ENCODE data around the gene PANK1. TPM values are rescaled to one million over a fixed set of nuclear protein-coding genes. Genes with fewer than 3 reads are reported as not detected.

PANK1 gene
- total and polyA plus RNA-seq, 3 donors from 2014 or later: 6.3 to 15.3 (median 9.2) TPM

DNA sequence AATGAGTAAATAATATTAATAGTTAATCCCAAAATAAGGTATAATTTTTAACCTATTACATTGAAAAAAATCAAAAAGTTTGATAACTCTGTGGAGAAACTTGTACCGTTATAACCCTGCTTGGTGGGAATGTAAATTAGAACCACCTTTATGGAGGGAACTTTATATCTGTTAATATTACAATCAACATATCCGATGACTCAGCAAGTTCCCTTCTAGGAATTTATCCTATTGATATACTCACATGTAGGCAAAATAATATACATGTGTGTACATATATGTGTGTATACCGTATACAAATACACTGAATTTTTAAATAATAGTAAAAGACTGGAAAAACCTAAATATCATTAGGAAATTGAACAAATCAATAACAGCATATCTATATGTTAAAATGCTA, 54.7 kb downstream of the PANK1 start:
- WGBS, 2 donors: 76 to 96% methylated on average over 3 of the region's 3 CpGs
- Histone ChIP-seq H3K27ac (no peak overlapping the region), H3K27me3 (no peaks in the 10 kb centered on the region), H3K36me3 (ENCODE audit: low read depth, missing control alignments) (no peaks in the 10 kb centered on the region), H3K4me1 (no peaks in the 10 kb centered on the region), H3K4me3 (no peak overlapping the region), H3K9me3 (no peaks in the 10 kb centered on the region)
- TF ChIP-seq POLR2A (IDR thresholded peaks at IDR 0.05): no peak
- TF ChIP-seq, protein P1, sequence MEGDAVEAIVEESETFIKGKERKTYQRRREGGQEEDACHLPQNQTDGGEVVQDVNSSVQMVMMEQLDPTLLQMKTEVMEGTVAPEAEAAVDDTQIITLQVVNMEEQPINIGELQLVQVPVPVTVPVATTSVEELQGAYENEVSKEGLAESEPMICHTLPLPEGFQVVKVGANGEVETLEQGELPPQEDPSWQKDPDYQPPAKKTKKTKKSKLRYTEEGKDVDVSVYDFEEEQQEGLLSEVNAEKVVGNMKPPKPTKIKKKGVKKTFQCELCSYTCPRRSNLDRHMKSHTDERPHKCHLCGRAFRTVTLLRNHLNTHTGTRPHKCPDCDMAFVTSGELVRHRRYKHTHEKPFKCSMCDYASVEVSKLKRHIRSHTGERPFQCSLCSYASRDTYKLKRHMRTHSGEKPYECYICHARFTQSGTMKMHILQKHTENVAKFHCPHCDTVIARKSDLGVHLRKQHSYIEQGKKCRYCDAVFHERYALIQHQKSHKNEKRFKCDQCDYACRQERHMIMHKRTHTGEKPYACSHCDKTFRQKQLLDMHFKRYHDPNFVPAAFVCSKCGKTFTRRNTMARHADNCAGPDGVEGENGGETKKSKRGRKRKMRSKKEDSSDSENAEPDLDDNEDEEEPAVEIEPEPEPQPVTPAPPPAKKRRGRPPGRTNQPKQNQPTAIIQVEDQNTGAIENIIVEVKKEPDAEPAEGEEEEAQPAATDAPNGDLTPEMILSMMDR (IDR thresholded peaks at IDR 0.05): no peak
- intact Hi-C loops (cut with DNase I; ENCODE audit: low total_unique reads): no loop called here
- no peak for DNase-seq

DNA sequence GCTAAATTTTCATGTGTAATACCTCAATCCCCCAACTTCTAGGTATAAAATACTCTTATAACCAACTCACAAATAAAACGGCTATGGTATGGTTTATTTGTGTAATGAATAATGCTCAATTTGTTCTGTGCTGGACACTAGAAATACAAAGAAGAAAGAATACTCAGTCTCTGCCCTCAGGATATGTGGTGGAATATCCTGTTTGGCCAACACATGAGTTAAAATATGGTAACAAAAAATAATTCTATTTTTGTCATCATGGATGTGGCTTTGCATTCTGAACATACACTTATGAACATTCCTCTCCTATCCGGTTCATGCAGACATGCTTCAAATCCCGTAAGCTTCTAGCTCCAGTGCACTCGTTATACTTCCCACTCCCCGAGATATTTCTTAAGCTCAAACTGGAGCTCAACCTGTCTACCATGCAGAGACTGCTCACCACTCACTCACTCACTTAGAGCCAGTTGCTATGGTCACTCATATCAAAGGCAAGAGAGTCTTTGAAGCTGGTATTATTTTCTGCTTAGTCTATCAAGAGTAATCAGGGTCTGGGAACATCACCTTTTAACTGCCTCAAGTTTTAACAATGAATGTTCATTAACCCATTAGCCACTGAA, 55.8 kb downstream of the PANK1 start:
- TF ChIP-seq, protein P1 (IDR thresholded peaks at IDR 0.05): no peak
- TF ChIP-seq POLR2A (IDR thresholded peaks at IDR 0.05): no peak
- H3K36me3 ChIP-seq (ENCODE audit: low read depth, missing control alignments): no peaks in the 10 kb centered on the region
- intact Hi-C loops (cut with DNase I; ENCODE audit: low total_unique reads): no loop called here

DNA sequence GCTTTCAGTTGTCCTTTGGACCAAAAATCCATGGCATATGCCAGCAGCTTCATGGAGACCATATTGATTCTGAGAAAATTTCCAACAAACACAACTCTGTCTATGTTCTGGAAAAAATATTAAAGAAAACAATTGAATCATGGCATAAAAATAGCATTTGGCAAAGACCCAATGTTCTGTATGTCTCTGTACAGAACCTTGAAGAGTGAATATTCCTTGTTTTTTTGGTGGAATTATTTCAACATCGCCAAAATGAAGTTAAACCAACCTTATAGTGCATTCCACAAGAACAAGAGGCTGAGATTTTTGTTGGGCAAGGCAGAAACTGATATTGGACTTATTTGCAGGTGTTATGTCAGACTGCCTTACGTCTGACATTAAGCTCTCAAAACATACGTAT, 56.4 kb downstream of the PANK1 start:
- Histone ChIP-seq H3K4me1 (no peaks in the 10 kb centered on the region), H3K9me3 (no peaks in the 10 kb centered on the region), H3K27me3 (no peaks in the 10 kb centered on the region), H3K27ac (no peak overlapping the region), H3K4me3 (no peak overlapping the region), H3K36me3 (ENCODE audit: low read depth, missing control alignments) (no peaks in the 10 kb centered on the region)
- TF ChIP-seq POLR2A (IDR thresholded peaks at IDR 0.05): no peak
- TF ChIP-seq, protein P1 (IDR thresholded peaks at IDR 0.05): no peak
- DNase-seq: no peak
- intact Hi-C loops (cut with DNase I; ENCODE audit: low total_unique reads): no loop called here
- 87 to 88% methylated on average over 3 of the region's 3 CpGs for WGBS, 2 donors

More for the DNA sequence above, 55.8 kb downstream of the PANK1 start:
- no peak for DNase-seq
- Histone ChIP-seq H3K4me1 (no peaks in the 10 kb centered on the region), H3K27ac (no peak overlapping the region), H3K27me3 (no peaks in the 10 kb centered on the region), H3K4me3 (no peak overlapping the region), H3K9me3 (no peaks in the 10 kb centered on the region)
- 86 to 89% methylated on average over 5 of the region's 5 CpGs for WGBS, 2 donors

- Histone ChIP-seq H3K36me3 (ENCODE audit: low read depth, missing control alignments) (no peaks in the 10 kb centered on the region), H3K9me3 (no peaks in the 10 kb centered on the region), H3K27me3 (no peaks in the 10 kb centered on the region), H3K4me3 (no peak overlapping the region), H3K27ac (no peak overlapping the region), H3K4me1 (no peaks in the 10 kb centered on the region)
- DNase-seq: no peak
- TF ChIP-seq POLR2A (IDR thresholded peaks at IDR 0.05): no peak
- TF ChIP-seq, protein P1 (IDR thresholded peaks at IDR 0.05): no peak
- intact Hi-C loops (cut with DNase I; ENCODE audit: low total_unique reads): no loop called here
- 76 to 84% methylated on average over 1 of the region's 1 CpG for WGBS, 2 donors
These were observed 63.0 kb downstream of the PANK1 start for GRCh38 chr10:89582022-89582421.

GRCh38 chr10:89580243-89580642, 64.8 kb downstream of the PANK1 start:
- Histone ChIP-seq H3K27me3 (no peaks in the 10 kb centered on the region), H3K4me1 (no peaks in the 10 kb centered on the region), H3K9me3 (no peaks in the 10 kb centered on the region), H3K4me3 (no peak overlapping the region), H3K36me3 (ENCODE audit: low read depth, missing control alignments) (no peaks in the 10 kb centered on the region), H3K27ac (no peak overlapping the region)
- no peak for DNase-seq
- TF ChIP-seq, protein P1 (IDR thresholded peaks at IDR 0.05): no peak
- no peak for TF ChIP-seq POLR2A (IDR thresholded peaks at IDR 0.05)
- 89 to 95% methylated on average over 4 of the region's 4 CpGs for WGBS, 2 donors
- intact Hi-C loops (cut with DNase I; ENCODE audit: low total_unique reads): no loop called here

Data from testis (tissue), 3 donors.